Measurements from ENCODE around the gene THADA. TPM values are rescaled to one million over a fixed set of nuclear protein-coding genes. Genes with fewer than 3 reads are reported as not detected.

The THADA gene
- total and polyA plus RNA-seq, 7 donors, result 4.4 to 35.2 (median 20.2) TPM

DNA sequence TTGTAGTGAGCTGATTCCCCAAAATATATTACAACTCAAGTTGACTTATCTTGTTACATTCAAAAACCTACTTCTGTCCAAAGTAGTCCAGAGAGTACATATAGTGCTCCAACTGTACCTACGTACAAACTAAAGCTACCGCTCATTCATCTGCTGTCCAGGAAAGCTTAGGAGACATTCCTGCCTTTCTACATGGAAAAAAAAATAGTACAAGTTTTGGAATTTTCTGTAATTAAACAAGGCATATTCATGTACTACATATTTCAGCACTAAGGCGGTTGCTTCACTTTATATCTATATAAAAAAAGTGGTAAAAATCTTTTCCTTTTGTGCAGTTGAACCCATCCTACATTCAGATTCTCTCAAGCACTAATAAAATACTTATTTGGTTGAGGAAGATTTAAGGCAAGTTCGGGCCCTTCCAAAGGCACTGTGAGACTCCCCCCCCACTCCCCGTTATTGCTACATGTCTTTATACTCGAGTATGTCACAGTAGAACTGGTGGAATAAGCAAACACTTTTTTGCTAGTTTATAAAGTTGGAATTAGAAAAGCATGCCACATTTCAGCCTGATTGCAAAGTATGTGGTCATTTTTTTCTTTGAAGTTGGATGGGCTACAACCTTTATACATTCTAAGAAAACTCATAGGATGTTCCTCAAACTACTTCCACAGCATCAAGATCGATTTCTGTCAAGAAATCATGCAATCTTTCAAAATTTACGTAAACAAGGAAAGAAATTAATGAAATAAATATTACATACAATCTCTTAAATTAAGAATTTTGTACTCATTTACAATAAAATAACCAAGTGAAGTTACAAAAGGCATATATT lies 373.1 kb downstream of the THADA start:
- intact Hi-C loops (cut with DNase I), result loop anchor here (1.0 to 5.0 kb wide), 2 partner anchors 64 to 115 kb away; no protein-coding TSS in a partner anchor
- DNase-seq, result no peak
- WGBS, 2 donors, result 1 to 2% methylated on average over 8 of the region's 8 CpGs
- Histone ChIP-seq H3K4me1 (peaks cover 0 to 57% (median 52%) of the 10 kb centered on the region in 4 donors), H3K27me3 (no peaks in the 10 kb centered on the region), H3K27ac (peak overlapping the region; percentile 99 to 100 (median 100)), H3K36me3 (peaks cover 5 to 30% (median 16%) of the 10 kb centered on the region in 4 donors), H3K9me3 (no peaks in the 10 kb centered on the region), H3K4me3 (peak overlapping the region; percentile 73 to 96 (median 92))
- peak in 3 of 4 donors; percentile 25 to 72 (median 63) for TF ChIP-seq EP300 (IDR thresholded peaks at IDR 0.05)
- TF ChIP-seq, protein P1, sequence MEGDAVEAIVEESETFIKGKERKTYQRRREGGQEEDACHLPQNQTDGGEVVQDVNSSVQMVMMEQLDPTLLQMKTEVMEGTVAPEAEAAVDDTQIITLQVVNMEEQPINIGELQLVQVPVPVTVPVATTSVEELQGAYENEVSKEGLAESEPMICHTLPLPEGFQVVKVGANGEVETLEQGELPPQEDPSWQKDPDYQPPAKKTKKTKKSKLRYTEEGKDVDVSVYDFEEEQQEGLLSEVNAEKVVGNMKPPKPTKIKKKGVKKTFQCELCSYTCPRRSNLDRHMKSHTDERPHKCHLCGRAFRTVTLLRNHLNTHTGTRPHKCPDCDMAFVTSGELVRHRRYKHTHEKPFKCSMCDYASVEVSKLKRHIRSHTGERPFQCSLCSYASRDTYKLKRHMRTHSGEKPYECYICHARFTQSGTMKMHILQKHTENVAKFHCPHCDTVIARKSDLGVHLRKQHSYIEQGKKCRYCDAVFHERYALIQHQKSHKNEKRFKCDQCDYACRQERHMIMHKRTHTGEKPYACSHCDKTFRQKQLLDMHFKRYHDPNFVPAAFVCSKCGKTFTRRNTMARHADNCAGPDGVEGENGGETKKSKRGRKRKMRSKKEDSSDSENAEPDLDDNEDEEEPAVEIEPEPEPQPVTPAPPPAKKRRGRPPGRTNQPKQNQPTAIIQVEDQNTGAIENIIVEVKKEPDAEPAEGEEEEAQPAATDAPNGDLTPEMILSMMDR (IDR thresholded peaks at IDR 0.05), result no peak

DNA sequence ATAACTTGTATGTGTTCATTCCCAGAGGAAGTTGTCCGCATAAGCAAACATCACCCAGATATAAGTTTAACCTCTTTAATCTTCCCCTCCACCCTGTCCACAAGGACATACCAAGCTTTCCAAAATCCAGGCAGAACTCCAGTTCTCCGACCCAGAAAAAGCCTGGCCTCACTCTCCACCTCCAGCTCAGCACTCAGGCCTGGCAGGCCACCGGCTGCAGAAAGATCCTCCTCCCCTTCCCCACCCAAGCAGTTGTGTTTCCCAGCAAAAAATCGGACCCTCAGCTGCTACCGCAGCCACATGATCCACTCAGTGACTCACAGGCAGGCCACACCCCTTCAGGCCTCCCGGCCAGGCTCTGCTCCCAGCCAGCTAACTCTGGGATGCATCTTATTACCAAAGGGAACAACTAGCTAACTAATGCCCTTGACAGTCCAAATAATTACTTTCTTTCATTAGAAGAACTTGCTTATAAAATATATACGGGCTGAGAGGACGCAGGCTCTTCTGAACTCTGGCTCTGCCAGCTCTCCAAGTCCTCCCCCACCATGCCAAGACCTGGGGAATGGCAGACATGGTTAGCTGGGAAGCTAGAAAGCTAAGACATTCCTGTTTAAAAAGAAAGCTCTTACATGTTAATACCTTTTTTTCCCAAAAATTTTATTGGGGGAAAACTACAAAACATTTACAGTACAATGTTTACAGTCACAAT lies 373.9 kb downstream of the THADA start:
- intact Hi-C loops (cut with DNase I), result loop anchor here (1.0 to 5.0 kb wide), 3 partner anchors 64 to 197 kb away; no protein-coding TSS in a partner anchor
- Histone ChIP-seq H3K27ac (peak overlapping the region; percentile 99 to 100 (median 100)), H3K9me3 (no peaks in the 10 kb centered on the region), H3K27me3 (no peaks in the 10 kb centered on the region), H3K36me3 (peaks cover 5 to 30% (median 16%) of the 10 kb centered on the region in 4 donors), H3K4me1 (peaks cover 0 to 58% (median 55%) of the 10 kb centered on the region in 4 donors), H3K4me3 (peak overlapping the region; percentile 73 to 96 (median 92))
- peak; percentile 97 for DNase-seq
- TF ChIP-seq, protein P1 (IDR thresholded peaks at IDR 0.05), result no peak
- TF ChIP-seq POLR2A (IDR thresholded peaks at IDR 0.05) (peak; percentile 49 to 70), EP300 (IDR thresholded peaks at IDR 0.05) (peak in 2 of 4 donors; percentile 76 to 78), POLR2AphosphoS5 (IDR thresholded peaks at IDR 0.05) (peak; percentile 78 to 95 (median 84))
- WGBS, 2 donors, result 0 to 1% methylated on average over 8 of the region's 8 CpGs

DNA sequence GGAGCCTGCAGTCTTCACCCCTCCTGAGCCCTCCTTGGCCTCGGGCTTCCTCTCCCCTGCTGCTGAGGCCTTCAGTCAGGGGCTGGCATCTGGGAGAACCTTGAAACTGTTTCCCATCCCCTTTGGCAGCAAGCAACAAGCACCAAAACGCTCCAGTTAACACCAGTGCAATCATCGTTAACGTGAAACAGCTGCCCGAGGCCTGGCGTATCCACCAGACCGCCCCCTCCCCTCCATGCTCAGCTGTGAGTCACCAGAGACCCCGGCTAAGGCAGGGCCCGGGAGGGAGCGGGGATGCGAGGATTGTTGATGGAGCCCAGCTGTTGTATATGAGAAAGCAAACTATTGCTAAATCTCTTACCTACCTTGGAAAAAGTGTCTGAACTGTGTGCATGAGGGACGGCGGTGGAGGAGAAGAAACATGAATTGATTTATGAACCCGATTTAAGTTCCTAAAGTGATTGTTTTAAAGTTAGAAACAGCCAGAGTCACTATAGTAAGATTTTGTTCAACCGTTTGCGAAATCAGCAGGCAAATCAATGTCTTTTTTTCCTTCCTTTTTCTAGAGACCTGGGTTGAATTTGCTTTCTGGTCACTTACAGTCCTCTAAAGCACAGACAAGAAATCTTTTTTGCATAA lies 374.6 kb downstream of the THADA start:
- intact Hi-C loops (cut with DNase I), result loop anchor here (2.0 to 5.0 kb wide), 2 partner anchors 114 to 196 kb away; no protein-coding TSS in a partner anchor
- peaks cover 5 to 30% (median 16%) of the 10 kb centered on the region in 4 donors for H3K36me3 ChIP-seq
- peak; percentile 92 for DNase-seq
- no peaks in the 10 kb centered on the region for H3K27me3 ChIP-seq
- H3K4me3 ChIP-seq, result peak overlapping the region; percentile 73 to 96 (median 92)
- peak overlapping the region; percentile 99 to 100 (median 100) for H3K27ac ChIP-seq
- H3K9me3 ChIP-seq, result no peaks in the 10 kb centered on the region
- no peak for TF ChIP-seq POLR2A (IDR thresholded peaks at IDR 0.05)
- TF ChIP-seq, protein P1 (IDR thresholded peaks at IDR 0.05), result no peak
- TF ChIP-seq POLR2AphosphoS5 (IDR thresholded peaks at IDR 0.05), result peak in 3 of 4 donors; percentile 62 to 68 (median 62)
- TF ChIP-seq EP300 (IDR thresholded peaks at IDR 0.05), result no peak
- H3K4me1 ChIP-seq, result peaks cover 0 to 58% (median 55%) of the 10 kb centered on the region in 4 donors
- 1 to 2% methylated on average over 16 of the region's 16 CpGs for WGBS, 2 donors

DNA sequence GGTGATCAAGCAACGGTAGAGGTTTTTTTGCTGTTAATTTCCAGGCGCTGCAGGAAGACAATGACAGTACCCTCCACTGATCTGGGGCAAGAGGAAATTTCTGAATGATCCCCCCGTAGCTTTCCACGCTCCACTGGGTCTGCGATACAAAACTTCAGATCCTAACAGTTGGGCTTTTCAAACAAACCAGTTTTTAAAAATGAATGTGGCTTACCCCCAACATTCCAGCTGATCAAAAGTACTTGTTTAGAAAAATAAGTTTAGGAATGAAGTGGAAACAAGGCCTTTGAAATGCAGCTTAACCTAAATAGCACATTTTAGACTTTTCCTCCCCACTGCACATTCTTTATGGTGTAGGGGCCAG lies 375.1 kb downstream of the THADA start:
- 3 to 5% methylated on average over 5 of the region's 5 CpGs for WGBS, 2 donors
- H3K9me3 ChIP-seq, result no peaks in the 10 kb centered on the region
- intact Hi-C loops (cut with DNase I), result loop anchor here (2.0 to 5.0 kb wide), 2 partner anchors 113 to 196 kb away; no protein-coding TSS in a partner anchor
- H3K27me3 ChIP-seq, result no peaks in the 10 kb centered on the region
- peak overlapping the region in 3 of 4 donors; percentile 39 to 93 (median 73) for H3K4me3 ChIP-seq
- TF ChIP-seq, protein P1 (IDR thresholded peaks at IDR 0.05), result no peak
- peaks cover 5 to 30% (median 16%) of the 10 kb centered on the region in 4 donors for H3K36me3 ChIP-seq
- peaks cover 0 to 58% (median 55%) of the 10 kb centered on the region in 4 donors for H3K4me1 ChIP-seq
- H3K27ac ChIP-seq, result peak overlapping the region; percentile 99 to 100 (median 100)
- no peak for DNase-seq
